Loucy (cell line): Measurements from ENCODE around the gene CRY2.

Experiments used
- EZH2phosphoT487 ChIP-seq: fragments of 200-600 bp; IDR thresholded peaks from 2 replicates; pipeline ENCODE4 v1.6.1; 2018; ENCODE audit warnings: antibody characterized with exemption, mild to moderate bottlenecking, moderate library complexity, borderline replicate concordance
- TF ChIP-seq, protein P1 (sequence below): fragments of 200-600 bp; sonication (generic); conservative IDR thresholded peaks from 2 replicates; pipeline ENCODE4 v1.5.1; 2014; ENCODE audit warnings: mild to moderate bottlenecking, antibody characterized with exemption, low read length

GRCh38 chr11:45921561-45922424, 74.5 kb downstream of the CRY2 start:
- TF ChIP-seq, protein P1, sequence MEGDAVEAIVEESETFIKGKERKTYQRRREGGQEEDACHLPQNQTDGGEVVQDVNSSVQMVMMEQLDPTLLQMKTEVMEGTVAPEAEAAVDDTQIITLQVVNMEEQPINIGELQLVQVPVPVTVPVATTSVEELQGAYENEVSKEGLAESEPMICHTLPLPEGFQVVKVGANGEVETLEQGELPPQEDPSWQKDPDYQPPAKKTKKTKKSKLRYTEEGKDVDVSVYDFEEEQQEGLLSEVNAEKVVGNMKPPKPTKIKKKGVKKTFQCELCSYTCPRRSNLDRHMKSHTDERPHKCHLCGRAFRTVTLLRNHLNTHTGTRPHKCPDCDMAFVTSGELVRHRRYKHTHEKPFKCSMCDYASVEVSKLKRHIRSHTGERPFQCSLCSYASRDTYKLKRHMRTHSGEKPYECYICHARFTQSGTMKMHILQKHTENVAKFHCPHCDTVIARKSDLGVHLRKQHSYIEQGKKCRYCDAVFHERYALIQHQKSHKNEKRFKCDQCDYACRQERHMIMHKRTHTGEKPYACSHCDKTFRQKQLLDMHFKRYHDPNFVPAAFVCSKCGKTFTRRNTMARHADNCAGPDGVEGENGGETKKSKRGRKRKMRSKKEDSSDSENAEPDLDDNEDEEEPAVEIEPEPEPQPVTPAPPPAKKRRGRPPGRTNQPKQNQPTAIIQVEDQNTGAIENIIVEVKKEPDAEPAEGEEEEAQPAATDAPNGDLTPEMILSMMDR: no peak
- no peak for TF ChIP-seq EZH2phosphoT487
